GM03348 (cell line): ENCODE results near the gene C18orf32.
"Not testable (repeated sequence)": the region's sequence is repeated elsewhere in the genome, so short reads cannot be mapped to it uniquely, and the experiment has no call there.

Experiments used
- DNase-seq: peaks from one replicate; pipeline ENCODE4 v3.0.0; 2012; ENCODE audit warnings: low spot score

Gene C18orf32

GRCh38 chr18:49486953-49487710 is at the start of gene C18orf32:
C18orf32 (minus strand) TSS chr18:49487234; CDS start chr18:49483748, 3,486 bp downstream.
- peak; percentile 96 for DNase-seq

GRCh38 chr18:49534846-49535601 is 48.0 kb upstream of the C18orf32 start:
- no peak for DNase-seq

- no peak for DNase-seq
Measured at GRCh38 chr18:49531678-49532153, 44.7 kb upstream of the C18orf32 start.

- DNase-seq: no peak
Measured at GRCh38 chr18:49529596-49529995, 42.6 kb upstream of the C18orf32 start.

- DNase-seq: no peak
Measured at GRCh38 chr18:49527631-49528327, 40.7 kb upstream of the C18orf32 start.

GRCh38 chr18:49525981-49526380 is 38.9 kb upstream of the C18orf32 start:
- no peak for DNase-seq

- DNase-seq: no peak
Measured at GRCh38 chr18:49524951-49525350, 37.9 kb upstream of the C18orf32 start.

- DNase-seq: no peak
Measured at GRCh38 chr18:49524349-49524748, 37.3 kb upstream of the C18orf32 start.

- DNase-seq: not testable (repeated sequence)
Measured at GRCh38 chr18:49523580-49524093, 36.6 kb upstream of the C18orf32 start.

- no peak for DNase-seq
Measured at GRCh38 chr18:49521216-49521835, 34.3 kb upstream of the C18orf32 start.

GRCh38 chr18:49520661-49521145 is 33.7 kb upstream of the C18orf32 start:
- DNase-seq: no peak

- no peak for DNase-seq
Measured at GRCh38 chr18:49519101-49519971, 32.3 kb upstream of the C18orf32 start.

GRCh38 chr18:49517483-49517882 is 30.4 kb upstream of the C18orf32 start:
- DNase-seq: no peak

GRCh38 chr18:49515516-49515915 is 28.5 kb upstream of the C18orf32 start:
- no peak for DNase-seq

GRCh38 chr18:49515003-49515402 is 28.0 kb upstream of the C18orf32 start:
- DNase-seq: not testable (repeated sequence)

GRCh38 chr18:49514577-49514976 is 27.5 kb upstream of the C18orf32 start:
- DNase-seq: no peak

- not testable (repeated sequence) for DNase-seq
Measured at GRCh38 chr18:49512876-49513275, 25.8 kb upstream of the C18orf32 start.

GRCh38 chr18:49510393-49511115 is 23.5 kb upstream of the C18orf32 start:
- DNase-seq: peak; percentile 81

- DNase-seq: not testable (repeated sequence)
Measured at GRCh38 chr18:49506438-49506837, 19.4 kb upstream of the C18orf32 start.

GRCh38 chr18:49503931-49504330 is 16.9 kb upstream of the C18orf32 start:
- no peak for DNase-seq
